AG08395 (cell line): ENCODE measurements around the gene RAI1.
"Not testable (repeated sequence)": the region's sequence is repeated elsewhere in the genome, so short reads cannot be mapped to it uniquely, and the experiment has no call there.

Source experiments
- DNase-seq: peaks from one replicate; pipeline ENCODE4 v3.0.0; 2012; ENCODE audit warnings: mixed read lengths, low spot score

The RAI1 gene

DNA sequence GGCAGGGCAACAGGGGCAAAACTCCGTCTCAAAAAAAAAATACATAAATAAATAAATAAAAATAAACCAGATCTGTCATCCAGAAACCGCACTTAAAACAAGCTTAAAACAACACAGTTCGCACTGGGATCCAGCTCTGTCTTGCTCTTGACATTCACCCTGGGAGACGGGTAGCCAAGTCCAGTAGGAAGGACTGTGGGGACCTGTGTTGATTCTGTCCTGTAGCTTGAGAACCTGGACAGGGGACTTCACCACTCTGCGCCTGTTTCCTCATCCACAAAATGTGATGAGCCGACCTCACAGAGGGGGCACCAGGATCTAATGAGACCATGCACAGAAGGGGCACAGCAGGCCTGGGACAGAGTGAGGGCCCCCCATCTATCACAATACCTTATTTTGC, 1.5 kb upstream of the RAI1 start:
- no peak for DNase-seq

DNA sequence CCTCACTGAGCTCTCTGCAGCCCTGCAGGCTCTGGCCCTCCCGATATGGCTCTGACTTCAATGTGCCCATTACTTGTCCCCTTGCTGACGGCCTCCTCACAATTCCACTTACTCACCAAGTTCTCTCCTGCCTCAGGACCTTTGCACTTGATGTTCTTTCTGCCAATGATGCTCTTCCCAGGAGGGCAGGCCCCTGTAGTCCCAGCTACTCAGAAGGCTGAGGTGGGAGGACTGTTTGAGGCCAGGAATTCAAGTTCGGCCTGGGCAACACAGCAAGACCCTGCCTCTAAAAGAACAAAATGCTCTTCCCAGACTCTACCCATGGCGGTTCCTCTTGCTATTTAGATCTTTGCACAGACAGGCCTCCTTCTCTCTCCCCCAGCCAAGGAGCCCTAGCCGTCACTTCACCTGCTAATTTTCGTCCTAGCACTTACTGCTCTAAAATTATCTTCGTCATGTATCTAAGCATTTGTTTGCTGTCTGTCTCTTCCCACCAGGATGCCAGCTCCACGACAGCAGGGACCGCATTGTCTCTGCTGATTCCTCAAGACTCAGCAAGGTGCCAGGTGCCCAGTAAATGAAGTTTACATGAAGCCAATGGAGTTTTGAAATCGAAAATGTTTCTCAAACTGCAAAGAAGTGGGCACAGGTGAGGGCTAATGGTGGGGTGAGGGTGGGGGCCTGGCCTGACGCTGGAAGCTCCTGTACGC, 626 bp upstream of the RAI1 start:
- no peak for DNase-seq

DNA sequence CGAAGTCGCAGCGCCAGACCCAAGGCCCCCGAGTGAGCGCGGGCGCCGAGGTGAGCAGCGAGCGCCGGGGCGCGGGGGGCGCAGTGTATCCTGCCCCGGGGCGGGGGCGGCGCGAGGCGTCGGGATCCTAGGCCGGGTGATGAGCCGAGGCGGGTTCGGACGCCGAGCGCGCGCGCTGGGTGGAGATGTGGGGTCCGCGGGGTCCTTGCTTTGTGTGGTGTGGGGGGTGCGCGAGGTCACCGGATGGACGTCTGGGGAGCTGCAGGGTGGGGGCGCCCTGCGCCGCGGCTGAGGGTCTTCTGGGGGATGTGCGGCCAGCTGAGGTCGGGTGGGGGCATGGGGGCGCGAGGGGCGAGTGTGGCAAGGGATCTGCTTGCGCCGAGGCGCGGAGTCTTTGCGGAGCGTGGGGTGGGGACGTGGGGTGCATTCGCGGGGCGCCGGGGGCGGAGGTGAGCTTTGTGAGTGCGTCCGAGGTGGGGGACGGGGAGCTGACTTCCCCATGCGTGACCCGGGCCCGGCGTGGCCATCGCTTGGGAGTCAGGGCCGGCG, 560 bp downstream of the RAI1 start:
- DNase-seq = peak; percentile 20

DNA sequence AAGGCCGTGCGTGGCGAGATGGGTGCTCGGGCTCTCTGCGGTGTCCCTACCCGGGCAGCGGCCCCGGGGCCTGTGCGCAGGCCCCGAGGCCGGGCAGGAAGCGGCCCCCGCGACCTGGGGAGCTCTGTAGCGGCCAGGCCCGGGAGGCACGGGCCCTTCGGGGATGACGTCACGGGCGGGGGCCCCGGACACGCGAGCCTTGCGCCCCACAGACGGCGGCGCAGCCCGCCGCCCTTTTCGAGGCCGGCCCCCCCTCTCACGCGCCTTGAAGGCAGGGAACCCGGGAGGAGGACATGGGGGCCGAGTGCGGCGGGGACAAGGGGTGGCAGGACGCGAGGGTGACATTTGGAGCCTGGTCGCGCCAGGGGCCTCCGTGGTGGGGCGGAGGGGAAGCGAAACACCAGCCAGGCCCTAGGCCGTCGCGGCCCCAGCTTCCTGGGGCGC, 1.1 kb downstream of the RAI1 start:
- DNase-seq = peak; percentile 63

DNA sequence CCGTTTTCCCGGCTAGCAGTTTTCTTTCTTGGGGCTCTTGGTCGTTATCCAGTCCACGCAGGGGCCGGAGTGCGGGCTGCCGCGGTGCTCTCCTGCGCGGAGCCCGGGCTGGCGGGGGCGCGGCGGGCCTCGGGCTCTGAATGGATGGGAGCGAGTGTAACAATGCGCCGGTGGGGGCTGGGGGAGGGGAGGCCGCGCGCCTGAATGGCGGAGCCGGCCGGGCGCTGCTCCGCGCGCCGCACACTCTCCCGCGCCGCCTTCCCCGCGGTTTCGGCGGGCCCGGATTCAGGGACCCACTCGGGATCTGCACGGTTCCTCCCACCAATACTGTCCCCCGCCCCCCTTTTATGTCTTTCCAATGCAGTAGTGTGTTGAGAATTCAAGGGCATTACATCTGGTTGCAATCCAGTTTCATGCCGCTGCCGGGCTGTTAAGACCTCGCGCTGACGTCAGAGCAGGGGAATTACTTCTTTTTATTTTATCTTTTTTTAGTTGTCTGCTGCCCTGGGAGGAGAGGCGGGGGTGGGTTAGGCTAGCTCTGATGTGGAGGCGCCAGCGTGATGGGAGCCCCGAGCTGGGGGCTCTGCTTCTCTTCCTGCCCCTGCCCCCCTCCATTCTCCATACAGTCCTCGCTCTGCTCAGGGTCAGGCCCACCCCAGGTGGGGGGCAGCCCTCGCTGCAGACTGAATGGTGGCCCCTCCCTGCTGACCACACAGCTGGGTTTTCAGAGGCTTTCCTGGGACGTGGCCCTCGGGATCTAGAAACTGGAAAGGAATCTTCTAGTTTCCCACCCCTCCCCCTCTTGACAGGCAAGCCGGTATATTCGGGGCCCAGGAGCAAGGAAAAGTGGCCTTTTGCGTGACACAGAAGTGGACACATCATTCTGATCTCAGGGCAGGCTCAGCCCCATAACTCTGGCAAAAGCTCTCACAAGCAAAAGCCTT, 1.8 kb downstream of the RAI1 start:
- DNase-seq = peak; percentile 56

DNA sequence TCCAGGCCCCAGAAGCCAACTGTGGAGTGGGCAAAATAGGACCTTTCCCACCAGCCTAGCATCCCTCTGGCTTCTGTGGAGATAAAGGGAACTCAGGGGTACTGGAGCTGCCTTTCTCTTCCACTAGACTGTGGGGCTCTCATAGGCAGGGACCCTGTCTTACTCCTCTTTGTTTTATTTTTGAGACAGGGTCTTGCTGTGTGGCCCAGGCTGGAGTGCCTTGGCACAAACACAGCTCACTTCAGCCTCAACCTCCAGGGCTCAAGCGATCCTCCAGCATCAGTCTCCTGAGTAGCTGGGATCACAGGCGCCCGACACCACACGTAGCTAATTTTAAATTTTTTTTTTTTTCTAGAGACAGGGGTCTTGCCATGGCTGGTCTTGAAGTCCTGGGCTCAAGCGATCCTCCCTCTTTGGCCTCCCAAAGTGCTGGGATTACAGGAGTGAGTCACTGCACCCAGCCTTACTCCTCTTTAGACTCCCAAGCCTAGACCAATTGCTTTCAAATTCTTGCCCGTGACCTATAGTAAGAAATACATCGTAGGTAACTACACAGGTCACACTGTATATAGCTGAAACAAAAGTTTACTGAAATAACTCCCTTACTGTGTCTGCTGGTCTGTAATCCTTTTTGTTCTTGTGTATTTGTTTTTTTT, 2.6 kb downstream of the RAI1 start:
- DNase-seq = no peak

DNA sequence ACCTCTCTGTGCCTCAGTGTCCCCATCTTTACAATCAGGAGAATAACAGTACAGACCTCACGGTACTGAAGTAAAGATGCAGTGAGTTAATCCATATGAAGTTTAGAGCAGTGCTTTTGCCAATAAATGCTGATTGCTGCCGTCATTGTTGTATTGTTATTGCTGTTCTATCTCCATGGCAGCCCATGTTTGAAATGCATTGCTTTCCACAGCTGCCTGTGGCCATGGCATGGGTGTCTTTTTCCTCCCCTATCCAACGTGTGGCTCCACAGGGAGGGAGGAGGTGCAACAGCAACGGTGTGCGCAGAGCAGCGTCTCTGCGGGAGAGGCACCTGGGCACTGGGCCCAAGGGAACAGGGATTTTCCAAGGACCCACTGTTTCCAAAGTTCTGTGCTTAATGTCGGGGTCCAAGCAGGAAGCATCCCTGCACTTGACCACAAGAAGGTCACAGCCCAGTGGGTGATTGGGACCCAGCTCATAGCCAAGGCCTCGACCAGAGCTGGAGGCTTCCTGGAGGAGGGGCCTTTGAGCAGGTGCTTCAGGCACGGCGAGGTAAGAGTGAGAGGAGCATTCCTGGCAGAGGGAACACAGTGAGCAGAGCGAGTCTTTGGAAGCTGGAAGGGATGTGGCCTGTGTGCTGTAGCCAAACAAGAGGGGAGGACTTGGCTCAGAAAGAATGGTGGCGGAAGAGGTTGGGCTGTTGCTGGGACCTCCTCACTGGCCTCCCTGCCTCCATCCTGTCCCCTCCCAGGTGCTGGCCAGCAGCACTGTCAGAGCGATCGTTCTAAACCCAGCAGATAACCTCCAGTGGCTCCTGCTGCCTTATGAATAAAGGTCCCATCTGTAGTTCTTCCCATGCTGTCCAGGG, 3.9 kb downstream of the RAI1 start:
- no peak for DNase-seq

DNA sequence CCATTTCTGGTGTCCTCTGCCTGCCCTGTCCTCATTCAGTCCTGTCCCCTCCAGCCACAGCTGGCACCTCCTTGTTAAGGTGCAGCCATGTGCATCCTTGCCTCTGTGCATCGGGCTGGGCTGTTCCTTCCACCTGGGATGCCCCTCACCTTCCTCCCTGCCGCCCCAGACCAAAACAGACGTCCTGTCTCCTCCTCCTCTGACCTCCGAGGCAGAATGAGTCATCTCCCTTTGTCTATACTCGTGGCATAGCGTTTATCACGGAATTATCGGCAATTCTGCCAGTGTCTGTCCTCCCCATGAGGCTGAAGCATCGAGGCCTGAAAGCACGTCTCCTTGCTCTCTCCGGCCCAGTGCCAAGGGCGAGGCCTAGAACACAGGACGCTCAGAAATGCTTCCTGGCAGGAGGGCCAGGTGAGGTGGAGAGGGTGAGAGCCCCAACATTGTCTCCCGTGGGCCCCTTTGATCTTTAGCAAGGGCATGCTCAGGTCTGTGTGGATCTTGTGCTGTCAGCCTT, 4.6 kb downstream of the RAI1 start:
- DNase-seq = peak; percentile 72

DNA sequence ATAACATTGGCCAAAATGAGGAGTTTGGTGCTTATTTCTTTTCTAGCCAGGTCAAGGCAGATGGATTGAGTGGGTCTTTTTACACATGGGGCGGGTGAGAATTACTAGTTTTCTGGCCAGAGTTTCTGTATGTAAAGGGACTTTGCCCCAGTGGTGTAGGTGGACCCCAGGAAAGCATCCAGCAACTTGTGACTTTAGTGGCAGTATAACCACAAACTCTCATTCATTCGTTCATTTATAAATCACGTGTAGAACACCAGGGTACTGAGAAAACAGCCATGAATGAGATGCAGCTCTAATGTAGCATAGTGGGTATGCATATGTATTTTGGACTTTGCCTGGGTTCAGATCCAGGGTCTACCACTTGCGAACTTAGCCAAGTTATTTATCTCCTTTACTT, 8.1 kb downstream of the RAI1 start:
- DNase-seq = no peak

DNA sequence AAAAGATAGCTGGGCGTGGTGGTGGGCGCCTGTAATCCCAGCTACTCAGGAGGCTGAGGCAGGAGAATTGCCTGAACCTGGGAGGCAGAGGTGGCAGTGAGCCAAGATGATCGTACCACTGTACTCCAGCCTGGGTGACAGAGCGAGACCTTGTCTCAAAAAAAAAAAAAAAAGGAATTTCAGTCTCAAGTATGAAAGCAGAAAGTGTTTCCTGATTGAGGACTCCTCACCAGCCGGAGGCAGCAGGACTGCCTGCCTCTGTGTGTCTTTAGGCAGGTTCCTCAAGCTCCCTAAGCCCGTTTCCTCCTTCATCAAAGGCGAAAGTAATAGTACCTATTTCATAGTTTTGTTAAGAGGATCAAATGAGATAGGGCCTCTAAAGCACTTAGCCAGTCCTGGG, 9.0 kb downstream of the RAI1 start:
- not testable (repeated sequence) for DNase-seq

DNA sequence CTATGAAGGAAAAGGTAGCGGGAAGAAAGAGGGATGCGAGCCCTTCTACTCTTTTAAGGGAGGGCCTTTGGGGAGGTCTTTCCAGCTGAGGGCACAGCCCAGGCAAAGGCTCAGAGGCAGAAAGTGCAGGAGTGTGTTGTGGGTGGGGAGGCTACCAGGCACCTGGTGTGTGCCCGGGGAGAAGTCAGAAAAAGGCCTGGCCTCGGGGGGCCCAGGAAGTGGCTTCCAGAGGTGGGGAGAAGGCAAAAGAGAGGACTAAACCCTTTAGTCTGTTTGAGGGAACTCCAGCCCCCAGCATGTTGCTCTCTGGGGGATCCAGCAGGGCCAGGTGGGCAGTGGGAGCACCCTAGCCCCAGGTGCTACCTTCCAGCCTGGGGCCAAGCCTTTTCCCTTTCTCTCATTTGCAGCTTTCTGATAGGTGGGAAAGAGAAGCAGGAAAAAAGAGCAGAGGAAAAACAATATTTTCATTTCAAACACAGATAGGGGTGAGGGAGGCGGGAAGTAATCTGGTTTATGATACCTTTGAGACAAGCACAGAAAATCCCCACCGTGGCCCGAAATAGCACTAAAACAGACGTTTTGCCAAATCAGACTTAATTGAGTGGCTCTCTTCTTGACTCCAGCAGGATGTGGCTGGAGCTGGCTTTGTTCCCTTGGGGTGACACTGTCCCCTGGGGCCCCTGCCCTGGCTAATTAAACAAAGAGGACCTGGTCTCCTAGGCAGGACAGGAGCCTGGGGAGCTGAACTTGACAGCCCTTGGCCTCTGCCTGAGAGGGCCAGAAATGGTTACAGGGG, 10.4 kb downstream of the RAI1 start:
- no peak for DNase-seq

DNA sequence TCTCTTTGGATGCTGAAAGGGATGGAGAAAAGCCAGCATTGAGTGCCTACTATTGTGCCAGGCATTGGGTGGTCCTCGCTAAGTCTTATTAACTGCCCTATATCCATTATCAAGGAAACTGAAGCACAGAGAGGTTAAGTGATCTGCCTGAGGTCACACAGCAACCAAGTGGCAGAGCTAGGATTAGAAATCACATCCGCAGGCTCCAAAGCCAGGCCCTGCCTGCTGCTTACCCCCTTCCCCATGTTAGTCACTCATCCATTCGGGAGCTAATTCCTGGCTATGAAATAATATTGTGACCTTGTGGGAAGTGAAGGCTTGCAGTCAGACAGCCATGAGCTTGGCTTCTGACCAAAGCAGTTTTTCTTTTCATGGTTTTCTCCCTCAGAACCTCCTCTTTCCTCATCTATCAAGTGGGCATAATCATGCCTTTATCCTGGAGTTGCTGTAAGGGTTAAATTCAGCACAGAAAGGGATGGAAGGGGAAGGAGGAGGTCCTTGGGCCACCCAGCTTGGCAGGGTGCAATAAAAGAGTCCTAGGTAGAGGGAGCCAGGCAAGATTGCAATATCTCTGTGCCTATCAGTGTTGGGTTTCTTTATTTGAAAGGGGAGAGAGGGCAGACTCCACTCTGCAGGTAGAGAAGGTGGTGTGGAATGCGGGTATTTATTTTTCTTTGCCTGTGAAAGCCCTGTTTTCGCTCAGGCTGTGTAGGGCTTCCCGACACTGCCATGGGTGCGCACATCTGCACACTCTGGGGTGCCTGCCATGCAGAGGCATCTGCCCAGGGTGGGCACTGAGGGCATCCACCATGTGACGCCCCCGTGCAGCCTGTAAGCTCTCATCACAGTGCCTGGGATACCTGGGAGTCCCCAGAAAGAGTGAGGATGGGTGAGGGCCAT, 11.3 kb downstream of the RAI1 start:
- DNase-seq = no peak

DNA sequence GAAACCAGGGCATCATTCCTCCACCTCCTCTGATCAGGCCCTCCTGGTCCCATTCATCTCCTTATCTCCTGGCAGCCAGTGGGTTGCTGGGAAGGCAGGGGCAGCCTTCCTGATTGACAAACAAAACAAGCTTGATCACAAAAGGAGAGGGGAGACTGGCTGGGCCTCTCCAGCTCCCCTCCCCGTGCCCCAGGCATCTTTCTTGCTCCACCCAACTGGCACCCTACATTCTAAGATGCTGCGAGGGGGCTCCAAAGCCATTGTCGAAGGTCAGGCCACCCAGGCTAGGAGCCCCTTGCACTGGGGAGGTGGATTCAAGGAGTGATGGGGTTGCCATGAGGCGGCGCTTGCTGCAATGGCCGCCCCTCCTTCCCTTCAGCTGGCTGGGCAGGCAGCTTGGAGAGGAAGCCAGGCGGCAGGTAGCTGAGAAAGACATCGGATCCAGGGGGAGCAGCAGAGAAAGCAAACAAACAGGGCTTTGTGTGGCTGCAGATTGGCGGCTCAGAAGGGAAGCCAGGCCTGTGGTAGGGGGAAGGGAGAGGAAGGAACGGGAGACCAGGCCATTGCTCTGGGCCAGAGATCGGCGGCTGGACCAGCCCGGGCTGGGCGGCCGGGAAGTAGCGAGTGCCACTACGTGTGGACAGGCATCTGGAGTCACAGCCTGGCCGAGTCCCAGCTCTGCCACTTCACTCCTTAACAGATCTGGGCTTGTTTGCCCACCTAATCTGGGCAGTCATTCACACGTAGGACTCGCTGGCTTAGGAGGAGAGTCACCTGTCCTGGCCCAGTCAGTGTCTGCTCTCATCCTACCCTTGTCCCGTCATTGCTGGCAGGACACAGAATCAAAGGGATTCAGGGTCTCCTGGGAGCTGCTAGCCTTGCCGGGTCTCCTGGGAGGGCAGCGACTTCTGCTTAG, 12.3 kb downstream of the RAI1 start:
- DNase-seq = no peak

DNA sequence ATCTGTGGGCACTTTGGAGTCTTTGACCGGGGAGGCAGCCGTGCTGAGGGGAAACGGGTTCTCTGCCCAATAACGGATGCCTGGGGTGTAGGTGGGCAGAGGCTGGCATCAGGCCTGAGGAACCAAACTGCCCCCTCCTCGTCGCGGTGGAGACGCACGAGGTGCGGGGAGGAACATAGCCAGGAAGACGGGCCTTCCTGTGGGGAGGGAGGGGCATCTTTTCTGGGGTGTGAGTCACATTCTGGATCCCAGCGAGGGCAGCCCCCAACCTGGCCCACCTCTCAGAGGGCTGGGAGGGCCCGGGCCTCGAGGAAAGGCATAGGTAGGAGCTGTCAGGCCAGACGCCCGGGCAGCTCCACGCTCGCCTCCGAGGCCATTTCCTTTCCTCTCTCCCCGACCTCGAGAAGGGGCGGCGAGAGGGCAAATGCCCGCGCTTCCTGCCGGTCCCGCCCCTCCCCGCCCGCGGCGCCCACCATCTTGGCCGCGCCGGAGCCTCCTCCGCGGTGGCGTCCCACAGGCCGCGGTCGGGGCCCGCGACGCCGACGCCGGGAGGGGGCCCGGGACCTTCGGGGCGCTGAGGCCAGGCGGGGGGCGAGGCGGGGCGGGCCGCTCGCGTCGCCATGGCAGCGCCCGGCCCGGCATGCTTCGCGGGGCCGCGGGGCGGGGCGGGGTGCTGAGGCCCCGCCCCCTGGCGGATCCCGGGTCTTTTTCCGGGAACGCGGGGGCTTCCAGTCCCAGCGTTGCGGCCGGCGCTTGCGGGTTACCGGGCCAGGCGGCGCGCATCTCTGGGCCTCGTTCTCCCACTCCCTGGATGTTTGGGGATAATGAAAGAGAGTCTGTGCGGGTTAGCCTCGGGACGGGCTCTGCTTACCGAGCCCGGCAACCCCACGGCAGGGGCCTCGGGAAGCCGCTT, 13.2 kb downstream of the RAI1 start:
- peak; percentile 83 for DNase-seq

DNA sequence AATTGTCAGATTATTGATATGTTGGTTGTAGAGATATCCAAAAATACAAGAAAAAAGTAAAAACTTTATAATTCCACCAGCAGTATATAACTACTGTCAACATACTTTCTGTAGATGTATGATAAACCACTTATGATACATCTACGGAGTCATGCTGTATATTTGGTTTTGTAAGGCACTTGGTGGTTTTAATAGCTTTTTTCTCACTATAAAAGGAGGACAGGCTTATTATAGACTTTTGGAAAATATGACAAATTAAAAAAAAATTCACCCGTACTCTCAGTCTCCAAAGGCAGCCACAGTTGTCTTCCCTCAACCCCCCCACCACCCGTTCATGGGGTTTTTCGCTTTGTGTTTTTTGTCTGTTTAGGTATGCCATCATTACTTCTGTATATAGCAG, 14.8 kb downstream of the RAI1 start:
- DNase-seq = no peak

DNA sequence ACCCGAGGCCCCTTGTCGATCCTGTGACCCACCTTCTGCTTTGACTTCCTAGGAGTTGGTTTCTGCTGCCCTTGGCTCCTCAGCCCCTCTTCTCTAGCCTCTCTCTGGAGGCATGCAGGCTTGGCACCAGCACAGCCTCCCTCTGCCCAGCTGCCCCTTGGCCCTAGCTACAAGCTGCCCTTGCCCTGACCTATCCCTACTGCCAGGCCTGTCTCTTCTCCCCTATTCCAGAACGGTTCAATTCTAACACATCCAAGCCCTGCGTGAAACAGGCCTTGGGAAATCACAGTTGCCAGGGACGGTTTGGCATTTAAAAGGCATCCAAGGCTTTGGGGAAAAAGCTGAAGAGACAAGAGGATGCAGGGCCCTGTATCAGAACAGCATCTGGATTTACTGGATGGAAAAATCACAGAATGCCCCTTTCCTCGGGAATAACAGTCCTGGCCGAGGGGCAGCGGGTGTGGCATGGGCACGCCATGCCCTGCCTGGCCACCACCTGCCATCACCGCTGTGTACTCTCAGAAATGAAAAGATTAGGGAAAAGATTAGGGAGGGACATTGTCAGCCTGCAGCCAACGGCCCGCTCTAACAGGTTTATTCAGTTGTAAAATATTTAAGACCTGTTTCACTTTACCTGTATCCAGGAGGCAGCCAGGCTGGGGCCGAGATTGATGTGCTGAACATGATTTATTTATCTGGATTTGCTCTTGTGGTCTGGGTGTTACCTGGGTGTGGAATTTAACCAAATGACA, 15.8 kb downstream of the RAI1 start:
- no peak for DNase-seq
